H1 (cell line): ENCODE results near the gene TCF7. TPM values are rescaled to one million over a fixed set of nuclear protein-coding genes. Genes with fewer than 3 reads are reported as not detected.

Experiments used
- CTCF ChIA-PET: fragments of 300-600 bp; sonication (Branson Sonifier 250); formaldehyde crosslinking; loops from one replicate; lab custom pipeline; 2021; ENCODE audit not compliant: partially characterized antibody; lab: Charles Lee
- POLR2A ChIA-PET: fragments of 300-600 bp; sonication (Branson Sonifier 250); formaldehyde crosslinking; loops from one replicate; lab custom pipeline; 2021; ENCODE audit warnings: inconsistent platforms; ENCODE audit not compliant: partially characterized antibody; lab: Charles Lee
- DNase-seq, 2 experiments: peaks; one replicate each; pipeline versions ENCODE4 v3.0.0 to v3.0.0-alpha.2; 2010 to 2022; ENCODE audit warnings: low spot score in 2 of 2, low read depth in 1 of 2, mixed read lengths in 1 of 2
- FAIRE-seq: peaks from 2 replicates; lab custom pipeline; 2011; peaks lifted over from hg19 to GRCh38; lab: Jason Lieb, UNC
- H2AFZ ChIP-seq: 2 replicates; pipeline ENCODE4 v1.8.1; 2012; ENCODE audit warnings: low read length, inconsistent platforms
- H2AK5ac ChIP-seq: 2 replicates; pipeline ENCODE4 v1.6.1; 2013; ENCODE audit warnings: low read depth, low read length
- H2BK120ac ChIP-seq: replicated peaks from 2 replicates; pipeline ENCODE3; 2013; ENCODE audit warnings: low read depth, low read length, inconsistent platforms
- H2BK12ac ChIP-seq: 2 replicates; pipeline ENCODE4 v1.6.1; 2013; ENCODE audit warnings: low read depth, low read length
- H2BK15ac ChIP-seq: 2 replicates; pipeline ENCODE4 v1.6.1; 2013; ENCODE audit warnings: low read length
- H2BK20ac ChIP-seq: 2 replicates; pipeline ENCODE4 v1.6.1; 2013; ENCODE audit warnings: low read length
- H2BK5ac ChIP-seq: 2 replicates; pipeline ENCODE4 v1.6.1; 2013; ENCODE audit warnings: low read depth, low read length
- H3K14ac ChIP-seq: 2 replicates; pipeline ENCODE4 v1.6.1; 2013; ENCODE audit warnings: inconsistent platforms; ENCODE audit not compliant: insufficient read length
- H3K18ac ChIP-seq: 2 replicates; pipeline ENCODE4 v1.6.1; 2013; ENCODE audit warnings: low read length; ENCODE audit errors: extremely low read depth
- H3K23ac ChIP-seq: 2 replicates; pipeline ENCODE4 v1.6.1; 2013; ENCODE audit warnings: inconsistent platforms; ENCODE audit not compliant: insufficient read length
- H3K23me2 ChIP-seq: 2 replicates; pipeline ENCODE4 v1.6.1; 2013; ENCODE audit warnings: low read depth, low read length
- H3K27ac ChIP-seq: 2 replicates; pipeline ENCODE4 v1.6.1; 2011; ENCODE audit warnings: low read depth, low read length, inconsistent platforms
- H3K27me3 ChIP-seq, 4 experiments: replicated peaks in 1 of 4; 1 replicate in 1 of 4; 2 replicates in 3 of 4; pipeline versions ENCODE4 v1.6.1 to v1.8.1; 2011 to 2013; ENCODE audit warnings: low read length in 3 of 4, mild to moderate bottlenecking in 3 of 4, inconsistent platforms in 2 of 4, mixed read lengths in 2 of 4, moderate library complexity in 1 of 4; ENCODE audit not compliant: control insufficient read depth in 3 of 4, insufficient read depth in 3 of 4; ENCODE audit errors: extremely low read depth in 1 of 4
- H3K36me3 ChIP-seq, 4 experiments: 2 replicates each; pipeline versions ENCODE4 v1.6.1 to v1.8.1; 2011 to 2013; ENCODE audit warnings: mild to moderate bottlenecking in 4 of 4, low read length in 3 of 4, moderate library complexity in 2 of 4, control low read depth in 1 of 4, inconsistent platforms in 1 of 4; ENCODE audit not compliant: insufficient read depth in 4 of 4, control insufficient read depth in 2 of 4
- H3K4ac ChIP-seq: replicated peaks from 2 replicates; pipeline ENCODE3; 2013; ENCODE audit warnings: low read length, low read depth, mixed read lengths, inconsistent platforms; ENCODE audit not compliant: insufficient read length
- H3K4me1 ChIP-seq, 4 experiments: replicated peaks in 1 of 4; 1 replicate in 1 of 4; 2 replicates in 3 of 4; pipeline versions ENCODE4 v1.6.1 to v1.8.1; 2011 to 2013; ENCODE audit warnings: low read length in 3 of 4, inconsistent platforms in 2 of 4, mixed read lengths in 1 of 4; ENCODE audit not compliant: insufficient read depth in 4 of 4, control insufficient read depth in 3 of 4
- H3K4me2 ChIP-seq, 2 experiments: 2 replicates each; pipeline versions ENCODE4 v1.6.1 to v1.8.1; 2011 to 2013; ENCODE audit warnings: low read depth in 2 of 2, low read length in 2 of 2, control low read depth in 1 of 2, inconsistent platforms in 1 of 2, mild to moderate bottlenecking in 1 of 2; ENCODE audit not compliant: insufficient read depth in 1 of 2
- H3K4me3 ChIP-seq, 4 experiments: fragments of 200-600, 300-600 bp in 1 of 4; sonication (generic), shearing (Covaris generic), sonication (Bioruptor Twin) in 1 of 4; 2 replicates each; pipeline versions ENCODE4 v1.5.1 to v1.8.1; 2011 to 2016; ENCODE audit warnings: low read length in 4 of 4, low read depth in 3 of 4, control low read depth in 2 of 4, inconsistent platforms in 2 of 4, mild to moderate bottlenecking in 2 of 4, mixed read lengths in 1 of 4, moderate library complexity in 1 of 4; ENCODE audit not compliant: insufficient read depth in 2 of 4; ENCODE audit errors: extremely low read depth in 1 of 4
- H3K56ac ChIP-seq: replicated peaks from 2 replicates; pipeline ENCODE3; 2013; ENCODE audit warnings: low read depth, mild to moderate bottlenecking, mixed read lengths, low read length, inconsistent platforms; ENCODE audit not compliant: insufficient read length
- H3K79me1 ChIP-seq: 2 replicates; pipeline ENCODE4 v1.6.1; 2013; ENCODE audit warnings: low read depth, low read length, control low read depth
- H3K79me2 ChIP-seq, 2 experiments: 2 replicates each; pipeline versions ENCODE4 v1.6.1 to v1.8.1; 2012 to 2013; ENCODE audit warnings: low read length in 2 of 2, mild to moderate bottlenecking in 2 of 2, inconsistent platforms in 1 of 2; ENCODE audit not compliant: insufficient read depth in 2 of 2, control insufficient read depth in 1 of 2
- H3K9ac ChIP-seq, 4 experiments: replicated peaks in 1 of 4; 1 replicate in 1 of 4; 2 replicates in 3 of 4; pipeline versions ENCODE4 v1.6.1 to v1.8.1; 2011 to 2013; ENCODE audit warnings: low read depth in 3 of 4, low read length in 3 of 4, control low read depth in 2 of 4, mild to moderate bottlenecking in 2 of 4, moderate library complexity in 2 of 4, inconsistent platforms in 1 of 4; ENCODE audit errors: extremely low read depth in 1 of 4
- H3K9me3 ChIP-seq, 2 experiments: 2 replicates each; pipeline versions ENCODE4 v1.6.1 to v1.8.1; 2012 to 2013; ENCODE audit warnings: mild to moderate bottlenecking in 2 of 2, moderate library complexity in 2 of 2, control low read depth in 1 of 2, inconsistent platforms in 1 of 2, low read depth in 1 of 2, low read length in 1 of 2, mixed read lengths in 1 of 2; ENCODE audit not compliant: insufficient read depth in 2 of 2
- H4K20me1 ChIP-seq, 2 experiments: replicated peaks in 1 of 2; 2 replicates each; pipeline versions ENCODE3 to v1.8.1; 2011 to 2013; ENCODE audit warnings: inconsistent platforms in 2 of 2, low read length in 2 of 2, mild to moderate bottlenecking in 1 of 2; ENCODE audit not compliant: insufficient read depth in 2 of 2, control insufficient read depth in 1 of 2
- H4K5ac ChIP-seq: 2 replicates; pipeline ENCODE4 v1.6.1; 2013; ENCODE audit warnings: low read length, low read depth, mixed read lengths, inconsistent platforms; ENCODE audit not compliant: insufficient read length
- H4K8ac ChIP-seq: 2 replicates; pipeline ENCODE4 v1.8.0; 2013; ENCODE audit warnings: mild to moderate bottlenecking, moderate library complexity, low read length, inconsistent platforms; ENCODE audit not compliant: insufficient read depth; ENCODE audit errors: extremely low read depth
- H4K91ac ChIP-seq: replicated peaks from 2 replicates; pipeline ENCODE3; 2013; ENCODE audit warnings: low read length, mixed read lengths, inconsistent platforms; ENCODE audit not compliant: insufficient read length
- CBX5 ChIP-seq: fragments of 300-800, 300-1000 bp; sonication (generic); IDR thresholded peaks from 2 replicates; pipeline ENCODE4 v1.7.1; 2016; ENCODE audit warnings: antibody characterized with exemption, low read length, low read depth
- CREB1 ChIP-seq: IDR thresholded peaks from 2 replicates; pipeline ENCODE4 v1.6.1; 2012; ENCODE audit warnings: inconsistent platforms
- GABPA ChIP-seq: IDR thresholded peaks from 2 replicates; pipeline ENCODE4 v1.6.1; 2011; ENCODE audit warnings: mild to moderate bottlenecking, low read length, moderate library complexity, borderline replicate concordance; ENCODE audit not compliant: insufficient read depth
- GTF2F1 ChIP-seq: IDR thresholded peaks from 2 replicates; pipeline ENCODE4 v1.6.1; 2012; ENCODE audit warnings: low read depth, low read length, improper control_type of control experiment, borderline replicate concordance
- HDAC2 ChIP-seq, 2 experiments: fragments of 300-600 bp in 1 of 2; sonication (generic) in 1 of 2; IDR thresholded peaks; 2 replicates each; pipeline ENCODE4 v1.6.1; 2011 to 2012; ENCODE audit warnings: low read depth in 2 of 2, low read length in 2 of 2, mild to moderate bottlenecking in 2 of 2, moderate library complexity in 2 of 2, borderline replicate concordance in 1 of 2, inconsistent platforms in 1 of 2
- SIN3A ChIP-seq, 2 experiments: IDR thresholded peaks in 1 of 2; conservative IDR thresholded peaks in 1 of 2; 2 replicates each; pipeline ENCODE4 v1.6.1; 2011 to 2012; ENCODE audit warnings: low read length in 2 of 2, improper control_type of control experiment in 1 of 2, low read depth in 1 of 2, mild to moderate bottlenecking in 1 of 2
- SRF ChIP-seq: IDR thresholded peaks from 2 replicates; pipeline ENCODE4 v1.6.1; 2011; ENCODE audit warnings: mild to moderate bottlenecking, low read depth, low read length, moderate library complexity
- WGBS, 2 experiments: shearing (Covaris generic) in 1 of 2; methylation state at CpG; one replicate each; pipeline versions ENCODE4 v1.1.6 to v1.1.7; 2013 to 2015; ENCODE audit warnings: low lambda C conversion rate in 2 of 2, mixed read lengths in 2 of 2, inconsistent platforms in 1 of 2, low coverage in 1 of 2, missing lambda C conversion rate in 1 of 2; ENCODE audit not compliant: insufficient replicate concordance in 2 of 2, insufficient coverage in 1 of 2, insufficient read length in 1 of 2; ENCODE audit errors: extremely low coverage in 1 of 2, missing lambda C conversion rate in 1 of 2; 5-methylcytosine and 5-hydroxymethylcytosine counted together
- polyA plus RNA-seq, 7 experiments: library from polyadenylated mRNA; depleted of rRNA in 3 of 7; stranded (reverse) in 5 of 7; unstranded in 2 of 7; fragments of >200 nt in 5 of 7; fragments of 200-250 nt in 2 of 7; gene quantifications; 1 replicate in 5 of 7; 2 replicates in 1 of 7; 4 replicates in 1 of 7; pipeline versions ENCODE4 v1.2.1 to v1.2.3, GENCODE V29; 2011 to 2013; ENCODE audit warnings: missing spikeins in 2 of 7, mixed read lengths in 2 of 7
- total RNA-seq: library from RNA; stranded (reverse); fragmentation: NEBNext Ultra II Directional; extraction: Animal tissue kit (Norgen Biotek cat#: 25700); gene quantifications from 2 replicates; pipeline ENCODE4 v1.2.1, GENCODE V29; 2021

Gene TCF7
- total and polyA plus RNA-seq, 2 of the 8 experiments (the other 6 are each of a cell fraction or from before 2014, with no cell fraction given) = 4.7 to 8.5 TPM

- H3K27me3 ChIP-seq = no peaks in the 10 kb centered on the region
- H3K79me1 ChIP-seq = peaks cover 18% of the 10 kb centered on the region
- no peak overlapping the region for H2BK5ac ChIP-seq
- no peak overlapping the region for H2BK15ac ChIP-seq
- H4K20me1 ChIP-seq = peaks cover 14 to 46% of the 10 kb centered on the region in 2 experiments
- H3K9me3 ChIP-seq = no peaks in the 10 kb centered on the region
- FAIRE-seq (no peak), DNase-seq (peak in 1 of 2 experiments; percentile 39)
- no peak overlapping the region for H3K4me2 ChIP-seq
- 89% methylated on average over 7 of the region's 7 CpGs; no CpG with 5 or more reads in 1 of the 2 experiments for WGBS, 2 experiments
- no peak overlapping the region for H2BK20ac ChIP-seq
- no peak overlapping the region for H4K5ac ChIP-seq
- H3K56ac ChIP-seq = no peak overlapping the region
- CTCF ChIA-PET = interaction anchor here (5.5 to 24.3 kb wide), 3 partner anchors 7 to 90 kb away, joined by 49 to 629 read pairs (median 270); partner anchors contain the start of gene TCF7
- no peak overlapping the region for H2BK120ac ChIP-seq
- H2AK5ac ChIP-seq = no peak overlapping the region
- H3K23ac ChIP-seq = no peak overlapping the region
- no peaks in the 10 kb centered on the region for H3K23me2 ChIP-seq
- POLR2A ChIA-PET = interaction anchor here (0.8 to 1.7 kb wide), 4 partner anchors 9 to 40 kb away, joined by 3 to 4 read pairs (median 4); partner anchors contain the start of gene SKP1
- no peak overlapping the region for H3K4me3 ChIP-seq
- no peak for TF ChIP-seq HDAC2 (IDR thresholded peaks at IDR 0.05; ENCODE audit: borderline replicate concordance in 1 of 2, low read depth in 2 of 2, low read length in 2 of 2)
- TF ChIP-seq SIN3A (conservative IDR thresholded peaks at IDR 0.05 in 1 of 2, IDR thresholded peaks at IDR 0.05 in 1 of 2; ENCODE audit: low read depth in 1 of 2, low read length in 2 of 2) = no peak
- TF ChIP-seq GTF2F1 = no peak
- no peak for TF ChIP-seq CREB1
- no peak for TF ChIP-seq GABPA
- TF ChIP-seq SRF = no peak
- TF ChIP-seq CBX5 = no peak
- TF ChIP-seq, all 59 proteins: peak for 0
- Histone ChIP-seq H3K9ac (no peak overlapping the region), H3K4me1 (peaks cover 0 to 5% (median 2%) of the 10 kb centered on the region in 4 experiments; a peak in 3 of 7 replicates), H4K91ac (no peak overlapping the region), H3K79me2 (no peaks in the 10 kb centered on the region), H3K27ac (no peak overlapping the region), H2AFZ (no peak overlapping the region), H4K8ac (no peak overlapping the region), H3K36me3 (peaks cover 0 to 3% (median under 1%) of the 10 kb centered on the region in 4 experiments; a peak in 3 of 8 replicates), H2BK12ac (no peak overlapping the region), H3K14ac (no peak overlapping the region), H3K4ac (no peak overlapping the region), H3K18ac (no peak overlapping the region)
Measured at GRCh38 chr5:134136771-134137170, 22.3 kb downstream of the TCF7 start.
